ENCODE results near the gene PHACTR3. TPM values are rescaled to one million over a fixed set of nuclear protein-coding genes. Genes with fewer than 3 reads are reported as not detected.
A peak's percentile ranks its signal among the peaks of the same experiment; 100 is the strongest.

Gene PHACTR3
- total RNA-seq, 1 experiment from 2014 or later = 30.6 TPM

- Histone ChIP-seq H3K4me2 (ENCODE audit: low read length) (no peak overlapping the region), H3K27ac (ENCODE audit: low read length) (no peak overlapping the region), H3K9ac (ENCODE audit: low read length) (no peak overlapping the region), H3F3A (ENCODE audit: low read length, unreplicated experiment) (no peaks in the 10 kb centered on the region), H3K27me3 (ENCODE audit: low read length) (peaks cover 96% of the 10 kb centered on the region), H3K4me3 (ENCODE audit: low read length) (no peak overlapping the region), H3K4me1 (ENCODE audit: insufficient read depth, low read length) (no peaks in the 10 kb centered on the region), H4K20me1 (ENCODE audit: low read length) (no peaks in the 10 kb centered on the region), H3K9me2 (replicated peaks; ENCODE audit: low read length) (no peaks in the 10 kb centered on the region), H2AFZ (ENCODE audit: low read length) (no peak overlapping the region), H3K79me2 (ENCODE audit: low read length) (no peaks in the 10 kb centered on the region), H3K36me3 (ENCODE audit: low read depth, low read length) (no peaks in the 10 kb centered on the region), H3K9me3 (ENCODE audit: low read length) (no peaks in the 10 kb centered on the region)
- peak; percentile 91 for TF ChIP-seq CTCF (conservative IDR thresholded peaks at IDR 0.05; ENCODE audit: low read depth, low read length)
- TF ChIP-seq EZH2 (IDR thresholded peaks at IDR 0.05; ENCODE audit: low read length, unreplicated experiment) = no peak
- TF ChIP-seq EZH2phosphoT487 (IDR thresholded peaks at IDR 0.05; ENCODE audit: borderline replicate concordance, low read length) = no peak
- ATAC-seq (peak; percentile 94), DNase-seq (peak; percentile 73)
- ChIA-PET POLR2A (ENCODE audit: unreplicated experiment) (no interaction called here), CTCF (no interaction called here)
- intact Hi-C loops (cut with micrococcal nuclease) = loop anchor here (1.0 kb wide), 1 partner anchor 153 kb away; no protein-coding TSS in a partner anchor
- no TSS peak for BruUV-seq (replicated peaks)
Measured at GRCh38 chr20:59751075-59751711, 146.9 kb downstream of the PHACTR3 start.

- no peak overlapping the region for H3K27ac ChIP-seq (ENCODE audit: low read length)
- H3F3A ChIP-seq (ENCODE audit: low read length, unreplicated experiment) = no peaks in the 10 kb centered on the region
- H3K79me2 ChIP-seq (ENCODE audit: low read length) = no peaks in the 10 kb centered on the region
- H3K27me3 ChIP-seq (ENCODE audit: low read length) = peaks cover 94% of the 10 kb centered on the region
- H3K4me3 ChIP-seq (ENCODE audit: low read length) = no peak overlapping the region
- no peak overlapping the region for H2AFZ ChIP-seq (ENCODE audit: low read length)
- TF ChIP-seq EZH2phosphoT487 (IDR thresholded peaks at IDR 0.05; ENCODE audit: borderline replicate concordance, low read length) = no peak
- no peak for TF ChIP-seq CTCF (conservative IDR thresholded peaks at IDR 0.05; ENCODE audit: low read depth, low read length)
- no peak for TF ChIP-seq EZH2 (IDR thresholded peaks at IDR 0.05; ENCODE audit: low read length, unreplicated experiment)
- H4K20me1 ChIP-seq (ENCODE audit: low read length) = no peaks in the 10 kb centered on the region
- H3K4me2 ChIP-seq (ENCODE audit: low read length) = no peak overlapping the region
- no peak for ATAC-seq
- no peaks in the 10 kb centered on the region for H3K9me2 ChIP-seq (replicated peaks; ENCODE audit: low read length)
- H3K4me1 ChIP-seq (ENCODE audit: insufficient read depth, low read length) = no peaks in the 10 kb centered on the region
- DNase-seq = no peak
- no peaks in the 10 kb centered on the region for H3K9me3 ChIP-seq (ENCODE audit: low read length)
- ChIA-PET CTCF (no interaction called here), POLR2A (ENCODE audit: unreplicated experiment) (interaction anchor here (0.6 kb wide), 1 partner anchor 163 kb away, joined by 3 read pairs; no protein-coding TSS in a partner anchor)
- intact Hi-C loops (cut with micrococcal nuclease) = no loop called here
- H3K36me3 ChIP-seq (ENCODE audit: low read depth, low read length) = no peaks in the 10 kb centered on the region
- no TSS peak for BruUV-seq (replicated peaks)
- H3K9ac ChIP-seq (ENCODE audit: low read length) = no peak overlapping the region
Measured at GRCh38 chr20:59752101-59752586, 147.8 kb downstream of the PHACTR3 start.
